PC-3 (cell line): Measurements from ENCODE around the gene SLC36A3.

Experiments used
- EZH2 ChIP-seq: fragments of 300-600 bp; sonication (generic); IDR thresholded peaks from one replicate; pipeline ENCODE4 v1.6.1; 2017; ENCODE audit warnings: antibody characterized with exemption, mild to moderate bottlenecking, low read length; ENCODE audit not compliant: unreplicated experiment
- TF ChIP-seq, protein P1 (sequence below): fragments of 300-600 bp; sonication (generic); conservative IDR thresholded peaks from 2 replicates; pipeline ENCODE4 v1.5.1; 2017; ENCODE audit warnings: antibody characterized with exemption, low read depth, mild to moderate bottlenecking, low read length

DNA sequence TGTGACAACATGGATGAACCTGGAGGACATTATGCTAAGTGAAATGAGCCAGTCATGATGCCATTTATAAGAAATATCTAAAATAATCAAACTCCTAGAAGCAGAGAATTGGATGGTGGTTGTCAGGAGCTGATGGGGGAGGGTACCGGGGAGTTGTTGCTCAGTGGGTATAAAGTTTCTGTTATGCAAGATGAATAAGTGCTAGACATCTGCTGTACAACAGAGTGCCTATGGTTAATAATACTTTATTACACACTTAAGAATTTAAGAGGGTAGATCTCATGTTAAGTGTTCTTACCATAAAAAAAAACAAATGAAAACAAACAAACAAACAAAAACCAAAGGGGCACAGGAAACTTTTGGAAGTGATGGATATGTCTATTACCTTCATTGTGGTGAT lies 66.7 kb downstream of the SLC36A3 start:
- no peak for TF ChIP-seq EZH2
- TF ChIP-seq, protein P1, sequence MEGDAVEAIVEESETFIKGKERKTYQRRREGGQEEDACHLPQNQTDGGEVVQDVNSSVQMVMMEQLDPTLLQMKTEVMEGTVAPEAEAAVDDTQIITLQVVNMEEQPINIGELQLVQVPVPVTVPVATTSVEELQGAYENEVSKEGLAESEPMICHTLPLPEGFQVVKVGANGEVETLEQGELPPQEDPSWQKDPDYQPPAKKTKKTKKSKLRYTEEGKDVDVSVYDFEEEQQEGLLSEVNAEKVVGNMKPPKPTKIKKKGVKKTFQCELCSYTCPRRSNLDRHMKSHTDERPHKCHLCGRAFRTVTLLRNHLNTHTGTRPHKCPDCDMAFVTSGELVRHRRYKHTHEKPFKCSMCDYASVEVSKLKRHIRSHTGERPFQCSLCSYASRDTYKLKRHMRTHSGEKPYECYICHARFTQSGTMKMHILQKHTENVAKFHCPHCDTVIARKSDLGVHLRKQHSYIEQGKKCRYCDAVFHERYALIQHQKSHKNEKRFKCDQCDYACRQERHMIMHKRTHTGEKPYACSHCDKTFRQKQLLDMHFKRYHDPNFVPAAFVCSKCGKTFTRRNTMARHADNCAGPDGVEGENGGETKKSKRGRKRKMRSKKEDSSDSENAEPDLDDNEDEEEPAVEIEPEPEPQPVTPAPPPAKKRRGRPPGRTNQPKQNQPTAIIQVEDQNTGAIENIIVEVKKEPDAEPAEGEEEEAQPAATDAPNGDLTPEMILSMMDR = no peak
